ENCODE data around the gene PPP1R27. TPM values are rescaled to one million over a fixed set of nuclear protein-coding genes. Genes with fewer than 3 reads are reported as not detected.

Gene PPP1R27
- total and polyA plus RNA-seq, 12 donors, result 0.11 to 3.1 (median 0.69) TPM; not detected in 6

- DNase-seq, result peak in 6 of 7 donors; percentile 36 to 78 (median 64)
- Histone ChIP-seq H3K27me3 (no peaks in the 10 kb centered on the region), H3K4me1 (replicated peaks in 1 of 2) (peaks cover 25 to 46% of the 10 kb centered on the region in 2 donors), H3K36me3 (replicated peaks in 1 of 2) (peaks cover 0 to 25% of the 10 kb centered on the region in 2 donors), H3K27ac (peak overlapping the region; percentile 6 to 100 (median 92)), H3K4me3 (peak overlapping the region in 2 of 4 donors; percentile 50 to 85), H3K9me3 (replicated peaks in 1 of 3) (no peaks in the 10 kb centered on the region)
- peak in 1 of 2 donors; percentile 34 for TF ChIP-seq POLR2A (IDR thresholded peaks at IDR 0.05)
- TF ChIP-seq CTCF (IDR thresholded peaks at IDR 0.05), result no peak
- 0 to 6% (median 2%) methylated on average over 5 to 64 of the region's 65 CpGs for WGBS, 4 donors
- intact Hi-C loops (cut with DNase I), result no loop called here
Measured at GRCh38 chr17:81870131-81870980, 35.5 kb upstream of the PPP1R27 start.

GRCh38 chr17:81869221-81870130 is 34.6 kb upstream of the PPP1R27 start:
- H3K9me3 ChIP-seq (replicated peaks in 1 of 3), result no peaks in the 10 kb centered on the region
- peak in 1 of 7 donors; percentile 31 for DNase-seq
- intact Hi-C loops (cut with DNase I), result no loop called here
- H3K4me1 ChIP-seq (replicated peaks in 1 of 2), result peaks cover 25 to 46% of the 10 kb centered on the region in 2 donors
- H3K4me3 ChIP-seq, result peak overlapping the region in 2 of 4 donors; percentile 50 to 85
- no peaks in the 10 kb centered on the region for H3K27me3 ChIP-seq
- H3K36me3 ChIP-seq (replicated peaks in 1 of 2), result peaks cover 0 to 25% of the 10 kb centered on the region in 2 donors
- peak overlapping the region in 4 of 5 donors; percentile 86 to 100 (median 96) for H3K27ac ChIP-seq
- no peak for TF ChIP-seq POLR2A (IDR thresholded peaks at IDR 0.05)
- TF ChIP-seq CTCF (IDR thresholded peaks at IDR 0.05), result peak; percentile 62 to 83 (median 78)
- WGBS, 4 donors, result 30 to 44% (median 33%) methylated on average over 8 to 52 of the region's 52 CpGs

- H3K4me3 ChIP-seq, result no peak overlapping the region
- H3K36me3 ChIP-seq (replicated peaks in 1 of 2), result peaks cover 0 to 25% of the 10 kb centered on the region in 2 donors
- peaks cover 25 to 46% of the 10 kb centered on the region in 2 donors for H3K4me1 ChIP-seq (replicated peaks in 1 of 2)
- H3K9me3 ChIP-seq (replicated peaks in 1 of 3), result no peaks in the 10 kb centered on the region
- WGBS, 4 donors, result 58 to 67% (median 64%) methylated on average over 12 to 30 of the region's 30 CpGs
- DNase-seq, result peak in 6 of 7 donors; percentile 59 to 75 (median 66)
- H3K27me3 ChIP-seq, result no peaks in the 10 kb centered on the region
- peak overlapping the region in 4 of 5 donors; percentile 86 to 100 (median 96) for H3K27ac ChIP-seq
- intact Hi-C loops (cut with DNase I), result no loop called here
- TF ChIP-seq POLR2A (IDR thresholded peaks at IDR 0.05), result no peak
- TF ChIP-seq CTCF (IDR thresholded peaks at IDR 0.05), result no peak
Measured at GRCh38 chr17:81868674-81869220, 33.9 kb upstream of the PPP1R27 start.
